GM12874 (cell line): ENCODE data around the gene ESR1.

Source experiments
- TF ChIP-seq, protein P1 (sequence below): IDR thresholded peaks from 2 replicates; pipeline ENCODE4 v1.5.1; 2011; ENCODE audit warnings: low read depth, mild to moderate bottlenecking, control low read depth, low read length, moderate library complexity; ENCODE audit not compliant: insufficient read depth

The ESR1 gene

DNA sequence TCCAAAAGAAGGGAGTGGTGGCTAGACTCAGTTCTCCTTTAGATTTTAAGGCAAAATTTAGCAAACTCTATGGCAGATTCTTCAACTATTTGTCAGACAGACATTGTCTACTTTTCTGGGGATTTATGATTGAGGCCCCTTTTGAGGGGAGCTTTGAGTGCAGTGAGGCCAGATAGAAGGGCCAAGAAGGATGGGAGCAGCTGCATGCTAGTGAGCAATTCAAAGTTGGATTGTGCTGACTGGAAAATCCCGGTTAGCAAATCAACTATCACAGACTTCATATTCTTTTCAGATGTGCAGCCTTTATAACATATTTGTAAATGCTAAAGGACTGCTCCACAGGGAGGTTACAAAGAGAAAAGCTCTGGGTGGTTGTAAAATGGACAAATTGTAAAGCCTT is 35.0 kb upstream of the ESR1 start:
- TF ChIP-seq, protein P1, sequence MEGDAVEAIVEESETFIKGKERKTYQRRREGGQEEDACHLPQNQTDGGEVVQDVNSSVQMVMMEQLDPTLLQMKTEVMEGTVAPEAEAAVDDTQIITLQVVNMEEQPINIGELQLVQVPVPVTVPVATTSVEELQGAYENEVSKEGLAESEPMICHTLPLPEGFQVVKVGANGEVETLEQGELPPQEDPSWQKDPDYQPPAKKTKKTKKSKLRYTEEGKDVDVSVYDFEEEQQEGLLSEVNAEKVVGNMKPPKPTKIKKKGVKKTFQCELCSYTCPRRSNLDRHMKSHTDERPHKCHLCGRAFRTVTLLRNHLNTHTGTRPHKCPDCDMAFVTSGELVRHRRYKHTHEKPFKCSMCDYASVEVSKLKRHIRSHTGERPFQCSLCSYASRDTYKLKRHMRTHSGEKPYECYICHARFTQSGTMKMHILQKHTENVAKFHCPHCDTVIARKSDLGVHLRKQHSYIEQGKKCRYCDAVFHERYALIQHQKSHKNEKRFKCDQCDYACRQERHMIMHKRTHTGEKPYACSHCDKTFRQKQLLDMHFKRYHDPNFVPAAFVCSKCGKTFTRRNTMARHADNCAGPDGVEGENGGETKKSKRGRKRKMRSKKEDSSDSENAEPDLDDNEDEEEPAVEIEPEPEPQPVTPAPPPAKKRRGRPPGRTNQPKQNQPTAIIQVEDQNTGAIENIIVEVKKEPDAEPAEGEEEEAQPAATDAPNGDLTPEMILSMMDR, result no peak

DNA sequence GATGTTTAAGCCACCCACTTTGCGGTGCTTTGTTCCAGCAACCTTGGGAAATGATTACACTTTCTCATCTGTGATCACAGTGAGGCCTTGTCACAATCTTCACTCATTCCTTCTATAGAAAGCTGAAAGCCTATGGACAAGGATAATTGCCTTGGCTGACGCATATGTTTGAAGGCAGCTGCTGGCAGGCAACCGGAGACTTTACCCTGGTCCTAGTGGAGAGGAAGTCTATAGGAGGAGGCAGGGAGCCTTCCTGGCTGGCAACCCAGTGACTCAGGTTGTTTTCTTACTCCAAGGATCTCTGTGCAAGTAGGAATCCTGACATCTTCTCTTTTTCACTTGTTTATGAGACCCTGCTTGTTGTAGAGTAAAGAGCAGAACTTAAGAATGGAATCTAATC is 34.1 kb upstream of the ESR1 start:
- TF ChIP-seq, protein P1, result no peak

DNA sequence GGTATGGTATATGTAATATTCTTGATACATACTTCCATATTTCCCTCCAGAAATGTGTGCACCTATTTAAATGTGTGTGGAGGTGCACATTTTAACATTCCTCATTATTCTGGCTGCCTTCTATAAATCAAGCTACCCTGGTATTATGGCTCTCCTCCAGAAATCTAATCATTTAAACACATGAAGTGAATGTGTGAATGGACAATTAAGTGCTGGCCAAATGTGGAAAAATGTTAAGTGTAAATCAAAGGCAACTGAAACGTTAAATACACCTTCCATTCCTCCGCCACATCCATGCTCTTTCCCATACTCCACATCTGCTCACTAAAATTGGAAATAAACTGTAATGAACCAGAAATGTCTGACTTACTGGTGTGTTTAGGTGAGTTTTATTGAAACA is 24.9 kb upstream of the ESR1 start:
- TF ChIP-seq, protein P1, result no peak

DNA sequence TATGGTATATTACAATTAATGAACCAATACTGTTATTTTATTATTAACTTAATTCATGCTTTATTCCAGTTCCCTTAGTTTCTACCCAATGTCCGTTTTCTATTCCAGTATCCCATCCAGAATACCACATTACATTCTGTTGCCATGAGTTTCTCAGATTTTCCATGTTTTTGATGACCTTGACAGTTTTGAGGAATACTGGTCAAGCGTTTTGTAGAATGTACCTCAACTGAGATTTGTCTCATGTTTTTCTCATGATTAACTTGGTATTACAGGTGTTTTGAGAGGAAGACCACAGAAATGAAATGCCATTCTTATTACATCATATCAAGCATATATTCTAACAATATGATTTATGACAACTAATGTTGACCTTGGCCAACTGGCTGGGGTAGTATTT is 23.8 kb upstream of the ESR1 start:
- TF ChIP-seq, protein P1, result no peak

DNA sequence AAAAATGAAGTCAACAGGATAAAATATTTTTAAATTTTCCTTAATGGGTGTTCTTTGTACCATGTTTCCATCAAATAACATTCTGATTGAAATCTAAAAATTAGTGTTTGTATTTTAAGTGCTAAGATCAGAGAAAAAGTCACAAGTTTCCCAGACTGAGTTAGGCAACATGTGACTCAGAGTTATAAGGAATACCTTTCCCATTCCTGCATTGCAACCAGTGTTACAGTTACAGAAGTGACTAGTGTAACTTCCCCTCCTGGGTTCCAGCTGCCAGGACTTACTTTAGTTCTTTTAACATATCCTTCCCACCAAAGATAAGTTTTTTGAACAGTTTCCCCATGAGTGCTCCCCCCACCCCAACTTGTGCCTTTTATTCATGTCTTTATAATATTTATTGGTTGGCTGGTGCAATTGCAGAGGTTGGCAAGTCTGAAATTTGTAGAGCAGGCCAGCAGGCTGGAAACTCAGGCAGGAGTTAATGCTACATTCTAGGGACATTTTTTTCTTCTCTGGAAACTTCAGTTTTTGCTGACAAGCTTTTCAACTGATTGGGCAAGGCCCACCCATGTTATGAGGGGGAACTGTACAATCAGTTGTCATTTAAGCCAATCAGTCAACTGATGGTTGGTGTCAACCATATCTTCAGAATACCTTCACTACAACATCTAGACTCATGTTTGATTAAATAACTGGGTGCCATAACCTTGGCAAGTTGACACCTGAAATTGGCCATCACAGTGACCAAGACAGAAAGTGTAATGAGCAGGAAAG is 22.9 kb upstream of the ESR1 start:
- TF ChIP-seq, protein P1, result no peak

DNA sequence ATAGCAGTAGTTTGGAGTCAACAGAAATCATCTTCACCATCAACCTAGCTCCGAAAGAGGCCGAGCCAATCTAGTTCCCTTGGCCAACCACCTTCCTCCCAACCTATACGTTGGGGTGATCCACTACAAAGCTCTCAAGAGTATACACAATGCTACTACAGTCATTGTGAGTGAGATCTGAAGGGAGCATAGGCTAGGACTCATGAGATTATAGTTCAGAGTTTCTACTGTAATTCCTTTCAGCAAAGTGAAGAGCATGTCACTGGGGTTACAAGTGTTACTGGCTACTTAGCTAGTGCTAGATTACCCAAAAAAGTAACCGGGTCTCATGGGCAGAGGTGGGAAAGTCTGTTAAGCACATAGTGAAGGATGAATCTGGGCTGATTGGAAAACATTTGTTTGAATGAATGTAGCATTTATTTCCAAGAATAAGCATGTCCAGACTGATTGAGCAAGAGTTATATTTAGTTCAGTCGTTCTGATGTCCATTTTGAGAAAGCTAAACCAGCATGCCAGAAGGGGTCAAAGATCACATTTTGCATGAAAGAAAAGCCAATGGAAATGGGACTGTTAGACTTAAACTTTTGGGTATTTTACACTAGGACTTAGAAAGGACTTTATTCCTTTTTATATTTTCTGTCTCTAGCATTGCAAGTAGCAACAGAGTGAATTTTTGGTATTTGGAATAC is 10.5 kb upstream of the ESR1 start:
- TF ChIP-seq, protein P1, result no peak

DNA sequence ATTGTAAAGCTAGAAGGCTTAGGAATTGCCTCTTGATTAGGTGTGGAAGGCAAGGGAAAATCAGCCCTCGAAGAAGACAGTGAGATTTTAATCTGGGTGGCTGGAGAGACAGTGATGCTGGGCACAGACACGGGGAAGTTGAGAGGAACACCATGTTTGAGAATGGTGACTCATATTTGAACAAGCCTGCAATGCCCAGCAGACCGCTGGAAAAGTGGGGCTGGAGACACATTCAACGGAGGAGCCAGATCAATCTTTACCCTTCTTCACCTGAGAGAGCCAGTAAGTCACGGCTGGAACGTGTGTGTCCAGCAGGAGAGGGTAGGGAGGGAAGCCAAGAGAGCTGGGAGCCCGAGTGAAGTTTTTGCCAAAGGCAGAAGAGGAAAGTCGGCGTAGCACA is 3.7 kb upstream of the ESR1 start:
- TF ChIP-seq, protein P1, result no peak
